Fibroblast of the aortic adventitia (primary cell): Measurements from ENCODE around the gene FAM171A1. TPM values are rescaled to one million over a fixed set of nuclear protein-coding genes. Genes with fewer than 3 reads are reported as not detected.
A peak's percentile ranks its signal among the peaks of the same experiment; 100 is the strongest.
"Not testable (repeated sequence)": the region's sequence is repeated elsewhere in the genome, so short reads cannot be mapped to it uniquely, and the experiment has no call there.

Source experiments
- DNase-seq: peaks from one replicate; pipeline ENCODE4 v3.0.0-alpha.2; 2010; ENCODE audit warnings: low read depth
- H3K4me3 ChIP-seq: 2 replicates; pipeline ENCODE4 v1.5.1; 2011; ENCODE audit warnings: low read depth, mild to moderate bottlenecking, control low read depth, low read length, moderate library complexity
- total RNA-seq: library from RNA; depleted of rRNA; stranded (reverse); fragments of >200 nt; gene quantifications from 2 replicates; pipeline ENCODE4 v1.2.3, GENCODE V29; 2012; ENCODE audit warnings: low replicate concordance
- TF ChIP-seq, protein P1 (sequence below): IDR thresholded peaks from 2 replicates; pipeline ENCODE4 v1.5.1; 2011; ENCODE audit warnings: mild to moderate bottlenecking, low read length, control low read depth, inconsistent platforms; ENCODE audit not compliant: insufficient read depth

Gene FAM171A1
- total RNA-seq, 1 donor: 43.6 TPM

DNA sequence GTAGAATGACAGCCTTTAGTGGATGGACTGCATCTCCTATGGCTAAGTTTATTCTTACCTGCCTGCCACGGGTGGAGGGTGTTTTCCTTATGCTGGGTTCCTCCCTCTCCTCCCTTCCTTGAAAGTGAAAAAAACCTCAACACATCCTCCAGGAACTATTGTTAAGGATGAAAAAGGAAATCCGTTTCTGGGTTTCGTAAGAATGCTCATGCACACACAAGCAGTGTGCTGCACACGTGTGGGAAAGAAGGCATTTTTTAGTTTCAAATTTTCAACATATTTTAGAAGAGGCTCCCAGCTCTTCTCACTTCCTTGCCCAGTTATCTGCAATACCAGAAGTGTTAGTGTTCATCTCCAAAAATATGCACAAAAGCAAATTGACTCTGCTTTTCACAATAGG, 90.6 kb downstream of the FAM171A1 start:
- TF ChIP-seq, protein P1, sequence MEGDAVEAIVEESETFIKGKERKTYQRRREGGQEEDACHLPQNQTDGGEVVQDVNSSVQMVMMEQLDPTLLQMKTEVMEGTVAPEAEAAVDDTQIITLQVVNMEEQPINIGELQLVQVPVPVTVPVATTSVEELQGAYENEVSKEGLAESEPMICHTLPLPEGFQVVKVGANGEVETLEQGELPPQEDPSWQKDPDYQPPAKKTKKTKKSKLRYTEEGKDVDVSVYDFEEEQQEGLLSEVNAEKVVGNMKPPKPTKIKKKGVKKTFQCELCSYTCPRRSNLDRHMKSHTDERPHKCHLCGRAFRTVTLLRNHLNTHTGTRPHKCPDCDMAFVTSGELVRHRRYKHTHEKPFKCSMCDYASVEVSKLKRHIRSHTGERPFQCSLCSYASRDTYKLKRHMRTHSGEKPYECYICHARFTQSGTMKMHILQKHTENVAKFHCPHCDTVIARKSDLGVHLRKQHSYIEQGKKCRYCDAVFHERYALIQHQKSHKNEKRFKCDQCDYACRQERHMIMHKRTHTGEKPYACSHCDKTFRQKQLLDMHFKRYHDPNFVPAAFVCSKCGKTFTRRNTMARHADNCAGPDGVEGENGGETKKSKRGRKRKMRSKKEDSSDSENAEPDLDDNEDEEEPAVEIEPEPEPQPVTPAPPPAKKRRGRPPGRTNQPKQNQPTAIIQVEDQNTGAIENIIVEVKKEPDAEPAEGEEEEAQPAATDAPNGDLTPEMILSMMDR: no peak
- H3K4me3 ChIP-seq: no peak overlapping the region
- peak; percentile 54 for DNase-seq

DNA sequence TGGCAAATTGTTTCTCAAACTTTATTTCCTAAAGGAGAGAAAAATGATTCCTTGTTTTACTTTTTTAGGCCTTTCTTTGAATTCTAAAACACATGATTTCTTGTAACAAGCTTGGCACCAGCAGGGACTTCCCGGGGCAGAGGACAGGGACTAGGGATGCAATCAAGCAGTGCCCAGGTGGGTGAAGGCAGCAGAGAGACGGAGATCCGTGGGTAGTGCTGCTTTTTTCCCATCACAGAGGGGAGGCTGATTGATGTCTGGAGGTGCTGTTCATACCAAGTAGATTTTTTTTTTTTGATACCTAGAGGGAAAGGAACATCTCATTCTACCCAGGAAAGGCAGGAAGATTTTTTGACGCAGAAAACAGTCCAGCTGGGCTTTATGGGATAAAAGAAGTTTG, 91.9 kb downstream of the FAM171A1 start:
- H3K4me3 ChIP-seq: no peak overlapping the region
- no peak for DNase-seq
- TF ChIP-seq, protein P1: no peak

DNA sequence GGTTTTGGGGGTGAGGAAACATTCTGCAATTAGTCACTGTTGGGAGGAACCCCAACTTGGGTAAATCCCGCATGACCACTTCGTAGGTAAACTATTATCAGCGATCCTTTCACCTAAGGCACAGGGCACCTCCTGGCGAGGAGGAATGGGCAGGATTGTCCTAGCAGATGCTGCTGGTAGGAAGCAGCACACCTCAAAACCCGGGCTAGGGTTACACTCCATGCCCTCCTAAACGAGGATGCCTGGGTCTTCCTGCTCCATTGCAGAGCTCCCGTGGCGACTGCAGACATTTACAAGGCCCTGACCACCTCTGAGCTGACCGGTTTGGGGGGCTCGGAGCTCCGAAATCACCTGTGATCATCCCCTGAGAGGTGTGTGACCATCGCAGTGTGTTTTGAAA, 92.3 kb downstream of the FAM171A1 start:
- no peak overlapping the region for H3K4me3 ChIP-seq
- DNase-seq: no peak

DNA sequence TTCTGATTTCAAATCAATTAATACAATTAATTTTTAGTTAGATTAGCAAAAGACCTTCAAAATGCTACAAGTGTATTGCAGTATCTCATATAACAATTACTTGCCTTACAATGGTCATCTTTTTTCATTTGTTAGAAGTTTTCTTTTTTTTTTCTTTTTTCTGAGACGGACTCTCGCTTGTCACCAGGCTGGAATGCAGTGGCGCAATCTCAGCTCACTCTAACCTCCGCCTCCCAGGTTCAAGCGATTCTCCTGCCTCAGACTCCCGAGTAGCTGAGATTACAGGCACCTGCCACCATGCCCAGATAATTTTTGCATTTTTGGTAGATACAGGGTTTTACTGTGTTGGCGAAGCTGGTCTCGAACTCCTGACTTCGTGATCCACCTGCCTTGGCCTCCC, 95.0 kb downstream of the FAM171A1 start:
- H3K4me3 ChIP-seq, DNase-seq: not testable (repeated sequence)

More for the DNA sequence above, 92.3 kb downstream of the FAM171A1 start:
- TF ChIP-seq, protein P1: no peak

DNA sequence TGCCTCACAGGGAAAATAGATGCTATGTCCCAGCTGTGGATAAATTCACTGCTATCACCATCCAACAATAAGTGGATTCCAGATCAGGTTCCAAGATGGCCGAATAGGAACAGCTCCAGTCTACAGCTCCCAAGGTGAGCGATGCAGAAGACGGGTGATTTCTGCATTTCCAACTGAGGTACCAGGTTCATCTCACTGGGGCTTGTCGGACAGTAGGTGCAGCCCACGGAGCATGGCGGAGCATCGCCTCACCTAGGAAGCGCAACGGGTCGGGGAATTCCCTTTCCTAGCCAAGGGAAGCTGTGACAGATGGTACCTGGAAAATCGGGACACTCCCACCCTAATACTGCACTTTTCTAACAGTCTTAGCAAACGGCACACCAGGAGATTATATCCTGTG, 101.3 kb downstream of the FAM171A1 start:
- not testable (repeated sequence) for DNase-seq, H3K4me3 ChIP-seq

DNA sequence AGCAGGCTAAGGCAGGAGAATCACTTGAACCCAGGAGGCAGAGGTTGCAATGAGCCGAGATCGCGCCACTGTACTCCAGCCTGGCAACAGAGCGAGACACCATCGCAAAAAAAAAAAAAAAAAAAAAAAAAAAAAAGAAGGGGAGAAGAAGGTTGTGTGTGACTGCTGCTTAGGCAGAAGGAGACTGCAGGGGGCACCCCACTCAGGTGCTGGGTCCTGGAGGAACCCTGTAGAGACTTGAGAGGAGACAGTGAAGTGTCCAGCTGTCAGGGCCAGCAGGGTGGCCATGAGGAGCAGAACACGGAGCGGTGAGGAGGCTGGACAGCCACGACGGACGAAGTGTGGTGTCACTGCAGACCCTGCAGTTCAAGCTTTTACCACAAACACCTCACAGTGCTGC, 103.6 kb downstream of the FAM171A1 start:
- no peak for DNase-seq

DNA sequence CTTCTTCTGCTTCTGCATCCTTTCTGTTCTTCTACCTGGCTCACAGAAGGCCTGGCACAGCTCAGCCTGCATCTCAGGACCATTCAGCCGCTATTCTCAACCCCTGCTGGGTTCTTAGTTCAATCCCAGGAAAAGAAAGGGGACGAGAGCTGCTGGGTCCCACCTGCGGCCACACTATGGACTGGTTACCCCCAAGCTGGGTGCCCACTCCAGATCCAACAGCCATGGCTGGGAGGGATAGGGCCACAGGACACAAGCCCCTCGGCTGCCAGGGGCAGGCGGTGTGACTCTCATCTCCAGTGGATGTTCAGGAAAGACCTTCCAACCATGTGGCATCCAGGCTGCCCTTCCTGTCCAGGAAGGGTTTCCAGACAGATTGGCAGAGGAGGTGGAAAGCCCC, 105.0 kb downstream of the FAM171A1 start:
- no peak overlapping the region for H3K4me3 ChIP-seq
- no peak for DNase-seq
- TF ChIP-seq, protein P1: no peak

More for the DNA sequence above, 103.6 kb downstream of the FAM171A1 start:
- TF ChIP-seq, protein P1: peak; percentile 7
- H3K4me3 ChIP-seq: no peak overlapping the region

DNA sequence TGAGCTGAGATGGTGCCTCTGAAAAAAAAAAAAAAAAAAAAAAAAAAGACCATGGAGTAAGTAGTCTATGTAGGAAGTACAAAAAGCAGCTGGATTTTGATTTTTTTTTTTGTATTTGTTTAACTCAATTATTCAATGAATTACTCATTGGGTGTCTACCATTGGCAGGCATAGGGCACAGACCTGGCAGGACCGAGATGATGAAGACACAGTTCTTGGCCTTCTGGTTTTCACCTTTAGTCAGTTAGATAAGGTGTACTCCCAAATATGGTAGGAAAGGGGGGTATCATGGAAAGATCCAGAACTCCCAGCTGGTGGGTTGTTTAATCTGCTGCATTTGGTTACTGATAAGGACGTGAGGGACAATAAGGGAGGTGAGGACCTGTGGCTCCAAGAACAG, 105.5 kb downstream of the FAM171A1 start:
- H3K4me3 ChIP-seq: no peak overlapping the region
- DNase-seq: no peak
- TF ChIP-seq, protein P1: no peak
